Glutamatergic neuron (in vitro differentiated cells): ENCODE data around the gene IL1RAP. TPM values are rescaled to one million over a fixed set of nuclear protein-coding genes. Genes with fewer than 3 reads are reported as not detected.

Experiments
- DNase-seq: peaks from one replicate; pipeline ENCODE4 v3.0.0; 2022
- H3K27ac Mint-ChIP-seq: one replicate; pipeline ENCODE4 v1.8.0; 2020; ENCODE audit warnings: mild to moderate bottlenecking, mixed read lengths, inconsistent platforms; ENCODE audit not compliant: unreplicated experiment
- H3K27me3 Mint-ChIP-seq: one replicate; pipeline ENCODE4 v1.8.0; 2020; ENCODE audit warnings: mild to moderate bottlenecking, moderate library complexity, mixed read lengths, inconsistent platforms; ENCODE audit not compliant: unreplicated experiment
- H3K36me3 Mint-ChIP-seq: one replicate; pipeline ENCODE4 v1.8.0; 2020; ENCODE audit warnings: mild to moderate bottlenecking, mixed read lengths, inconsistent platforms; ENCODE audit not compliant: unreplicated experiment
- H3K4me1 Mint-ChIP-seq: one replicate; pipeline ENCODE4 v1.8.0; 2020; ENCODE audit warnings: mild to moderate bottlenecking, low read depth, mixed read lengths, inconsistent platforms; ENCODE audit not compliant: unreplicated experiment
- H3K4me3 Mint-ChIP-seq: one replicate; pipeline ENCODE4 v1.8.0; 2020; ENCODE audit warnings: mild to moderate bottlenecking, mixed read lengths, inconsistent platforms; ENCODE audit not compliant: unreplicated experiment
- H3K9me3 Mint-ChIP-seq: one replicate; pipeline ENCODE4 v1.8.0; 2020; ENCODE audit warnings: mild to moderate bottlenecking, moderate library complexity, mixed read lengths, inconsistent platforms; ENCODE audit not compliant: unreplicated experiment
- total RNA-seq: library from RNA; stranded (reverse); fragmentation: NEBNext Ultra II Directional; extraction: Animal tissue kit (Norgen Biotek cat#: 25700); gene quantifications from one replicate; pipeline ENCODE4 v1.2.1, GENCODE V29; 2021; ENCODE audit not compliant: unreplicated experiment
- TF ChIP-seq, protein P1 (sequence below): fragments of 200-600 bp; sonication (generic); IDR thresholded peaks from one replicate; pipeline ENCODE4 v1.5.0; 2021; ENCODE audit not compliant: partially characterized antibody, unreplicated experiment

IL1RAP gene
- total RNA-seq, 1 donor from 2014 or later, result 0.37 TPM

GRCh38 chr3:190568036-190568435 is 54.2 kb downstream of the IL1RAP start:
- Mint-ChIP-seq H3K36me3 (no peaks in the 10 kb centered on the region), H3K27me3 (no peaks in the 10 kb centered on the region), H3K27ac (no peak overlapping the region), H3K9me3 (no peaks in the 10 kb centered on the region), H3K4me3 (no peak overlapping the region), H3K4me1 (peaks cover 3% of the 10 kb centered on the region)
- TF ChIP-seq, protein P1, sequence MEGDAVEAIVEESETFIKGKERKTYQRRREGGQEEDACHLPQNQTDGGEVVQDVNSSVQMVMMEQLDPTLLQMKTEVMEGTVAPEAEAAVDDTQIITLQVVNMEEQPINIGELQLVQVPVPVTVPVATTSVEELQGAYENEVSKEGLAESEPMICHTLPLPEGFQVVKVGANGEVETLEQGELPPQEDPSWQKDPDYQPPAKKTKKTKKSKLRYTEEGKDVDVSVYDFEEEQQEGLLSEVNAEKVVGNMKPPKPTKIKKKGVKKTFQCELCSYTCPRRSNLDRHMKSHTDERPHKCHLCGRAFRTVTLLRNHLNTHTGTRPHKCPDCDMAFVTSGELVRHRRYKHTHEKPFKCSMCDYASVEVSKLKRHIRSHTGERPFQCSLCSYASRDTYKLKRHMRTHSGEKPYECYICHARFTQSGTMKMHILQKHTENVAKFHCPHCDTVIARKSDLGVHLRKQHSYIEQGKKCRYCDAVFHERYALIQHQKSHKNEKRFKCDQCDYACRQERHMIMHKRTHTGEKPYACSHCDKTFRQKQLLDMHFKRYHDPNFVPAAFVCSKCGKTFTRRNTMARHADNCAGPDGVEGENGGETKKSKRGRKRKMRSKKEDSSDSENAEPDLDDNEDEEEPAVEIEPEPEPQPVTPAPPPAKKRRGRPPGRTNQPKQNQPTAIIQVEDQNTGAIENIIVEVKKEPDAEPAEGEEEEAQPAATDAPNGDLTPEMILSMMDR, result no peak
- DNase-seq, result no peak

- H3K4me1 Mint-ChIP-seq, result no peaks in the 10 kb centered on the region
- H3K36me3 Mint-ChIP-seq, result no peaks in the 10 kb centered on the region
- no peak overlapping the region for H3K4me3 Mint-ChIP-seq
- no peaks in the 10 kb centered on the region for H3K27me3 Mint-ChIP-seq
- H3K27ac Mint-ChIP-seq, result no peak overlapping the region
- no peaks in the 10 kb centered on the region for H3K9me3 Mint-ChIP-seq
- TF ChIP-seq, protein P1, result no peak
- no peak for DNase-seq
These were observed 60.6 kb downstream of the IL1RAP start for GRCh38 chr3:190574473-190574872.

- H3K9me3 Mint-ChIP-seq, result no peaks in the 10 kb centered on the region
- DNase-seq, result no peak
- no peak overlapping the region for H3K4me3 Mint-ChIP-seq
- H3K27ac Mint-ChIP-seq, result no peak overlapping the region
- no peaks in the 10 kb centered on the region for H3K27me3 Mint-ChIP-seq
- TF ChIP-seq, protein P1, result no peak
- no peaks in the 10 kb centered on the region for H3K4me1 Mint-ChIP-seq
- H3K36me3 Mint-ChIP-seq, result no peaks in the 10 kb centered on the region
These were observed 61.7 kb downstream of the IL1RAP start for GRCh38 chr3:190575437-190576185.

DNA sequence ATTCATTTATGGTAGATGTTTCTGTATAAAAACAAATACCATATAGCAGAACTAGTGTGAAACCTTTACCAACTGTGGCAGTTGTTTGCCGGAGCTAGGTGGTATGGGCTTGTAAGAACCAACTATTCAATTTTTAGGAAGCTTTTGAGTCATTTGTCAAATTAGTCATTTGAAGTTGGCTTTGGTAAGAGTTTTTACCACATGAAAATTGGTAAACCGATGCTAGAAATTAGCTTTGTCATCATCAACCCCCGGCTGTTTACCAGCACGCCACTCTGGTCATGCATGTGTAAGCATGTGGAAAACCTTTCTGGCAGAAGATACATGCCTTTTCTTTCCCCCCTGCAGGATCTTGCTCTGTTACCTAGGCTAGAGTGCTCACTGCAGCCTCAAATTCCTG is 63.3 kb downstream of the IL1RAP start:
- TF ChIP-seq, protein P1, result no peak
- Mint-ChIP-seq H3K4me3 (no peak overlapping the region), H3K27me3 (no peaks in the 10 kb centered on the region), H3K4me1 (no peaks in the 10 kb centered on the region), H3K36me3 (no peaks in the 10 kb centered on the region), H3K9me3 (no peaks in the 10 kb centered on the region), H3K27ac (no peak overlapping the region)
- DNase-seq, result no peak

DNA sequence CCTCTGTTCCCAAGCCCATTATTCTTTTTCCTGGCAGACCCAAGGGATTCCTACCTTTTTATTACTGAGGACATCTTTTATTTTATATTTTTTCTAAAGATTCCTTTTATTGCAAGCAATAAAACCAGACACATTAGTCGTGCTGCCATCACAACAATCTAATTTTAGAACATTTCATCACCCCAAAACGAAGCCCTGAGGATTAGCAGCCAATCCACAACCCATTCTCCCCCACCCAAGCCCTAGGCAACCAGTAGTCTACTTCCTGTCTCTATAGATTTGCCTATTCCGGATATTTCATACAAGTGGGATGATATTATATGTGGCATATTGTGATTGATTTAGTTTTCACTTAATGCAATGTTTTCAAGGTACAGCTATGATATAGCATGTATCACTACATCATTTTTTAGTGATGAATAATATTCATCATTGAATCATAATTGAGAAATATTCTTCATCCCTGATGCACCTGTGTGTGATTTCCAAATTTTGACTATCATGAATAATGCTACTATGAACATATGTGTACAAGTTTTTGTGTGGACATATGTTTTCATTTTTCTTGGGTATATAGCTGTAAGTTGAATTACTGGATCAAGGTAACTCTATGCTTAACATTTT is 65.7 kb downstream of the IL1RAP start:
- Mint-ChIP-seq H3K4me3 (no peak overlapping the region), H3K27me3 (no peaks in the 10 kb centered on the region), H3K27ac (no peak overlapping the region), H3K36me3 (no peaks in the 10 kb centered on the region), H3K4me1 (no peaks in the 10 kb centered on the region), H3K9me3 (no peaks in the 10 kb centered on the region)
- TF ChIP-seq, protein P1, result no peak
- no peak for DNase-seq
